ENCODE data around the gene CACNA1S.

CACNA1S gene

DNA sequence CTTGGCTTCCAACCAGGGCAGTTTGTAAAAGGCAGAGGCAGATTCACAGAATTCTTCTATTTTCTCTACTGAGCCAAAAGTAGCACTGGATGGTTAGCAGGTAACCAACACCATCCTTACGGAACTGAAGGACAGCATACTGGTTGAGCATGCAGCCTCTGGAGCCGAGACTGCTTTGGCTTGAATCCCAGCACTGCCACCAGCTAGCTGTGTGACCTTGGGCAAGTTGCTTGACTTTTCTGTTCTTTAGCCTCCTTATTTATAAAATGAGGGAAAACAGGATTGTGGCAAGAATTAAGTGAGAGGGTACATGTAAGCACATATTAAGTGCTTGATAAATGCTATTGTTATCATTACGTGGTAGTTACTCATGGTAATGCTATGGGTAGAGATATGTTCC lies 19.5 kb downstream of the CACNA1S start:
- H3K27ac ChIP-seq (ENCODE audit: low read depth, low read length): no peak overlapping the region
- no peak for TF ChIP-seq EZH2phosphoT487 (IDR thresholded peaks at IDR 0.05; ENCODE audit: borderline replicate concordance, low read length)
- TF ChIP-seq, protein P1, sequence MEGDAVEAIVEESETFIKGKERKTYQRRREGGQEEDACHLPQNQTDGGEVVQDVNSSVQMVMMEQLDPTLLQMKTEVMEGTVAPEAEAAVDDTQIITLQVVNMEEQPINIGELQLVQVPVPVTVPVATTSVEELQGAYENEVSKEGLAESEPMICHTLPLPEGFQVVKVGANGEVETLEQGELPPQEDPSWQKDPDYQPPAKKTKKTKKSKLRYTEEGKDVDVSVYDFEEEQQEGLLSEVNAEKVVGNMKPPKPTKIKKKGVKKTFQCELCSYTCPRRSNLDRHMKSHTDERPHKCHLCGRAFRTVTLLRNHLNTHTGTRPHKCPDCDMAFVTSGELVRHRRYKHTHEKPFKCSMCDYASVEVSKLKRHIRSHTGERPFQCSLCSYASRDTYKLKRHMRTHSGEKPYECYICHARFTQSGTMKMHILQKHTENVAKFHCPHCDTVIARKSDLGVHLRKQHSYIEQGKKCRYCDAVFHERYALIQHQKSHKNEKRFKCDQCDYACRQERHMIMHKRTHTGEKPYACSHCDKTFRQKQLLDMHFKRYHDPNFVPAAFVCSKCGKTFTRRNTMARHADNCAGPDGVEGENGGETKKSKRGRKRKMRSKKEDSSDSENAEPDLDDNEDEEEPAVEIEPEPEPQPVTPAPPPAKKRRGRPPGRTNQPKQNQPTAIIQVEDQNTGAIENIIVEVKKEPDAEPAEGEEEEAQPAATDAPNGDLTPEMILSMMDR (IDR thresholded peaks at IDR 0.05; ENCODE audit: low read depth, low read length, poor library complexity, severe bottlenecking): no peak
- H3K4me2 ChIP-seq (ENCODE audit: low read length): no peak overlapping the region
- H3K9me2 ChIP-seq (replicated peaks; ENCODE audit: control insufficient read depth, low read length): no peaks in the 10 kb centered on the region
- H3K4me3 ChIP-seq (ENCODE audit: low read length): no peak overlapping the region
- H3K36me3 ChIP-seq (ENCODE audit: control insufficient read depth, low read length): no peaks in the 10 kb centered on the region
- no peaks in the 10 kb centered on the region for H3F3A ChIP-seq (ENCODE audit: control insufficient read depth, insufficient read depth)
- no peaks in the 10 kb centered on the region for H3K9me3 ChIP-seq (ENCODE audit: control insufficient read depth, insufficient read depth, low read length)
- H3K79me2 ChIP-seq (ENCODE audit: control insufficient read depth, low read length): no peaks in the 10 kb centered on the region
- H4K20me1 ChIP-seq (ENCODE audit: control insufficient read depth, insufficient read depth, low read depth, low read length): no peaks in the 10 kb centered on the region
- no peaks in the 10 kb centered on the region for H3K4me1 ChIP-seq (ENCODE audit: control insufficient read depth, low read length)
- H3K27me3 ChIP-seq (ENCODE audit: control insufficient read depth, low read length): peaks cover 18% of the 10 kb centered on the region; the same call in 1 of the 2 replicates

DNA sequence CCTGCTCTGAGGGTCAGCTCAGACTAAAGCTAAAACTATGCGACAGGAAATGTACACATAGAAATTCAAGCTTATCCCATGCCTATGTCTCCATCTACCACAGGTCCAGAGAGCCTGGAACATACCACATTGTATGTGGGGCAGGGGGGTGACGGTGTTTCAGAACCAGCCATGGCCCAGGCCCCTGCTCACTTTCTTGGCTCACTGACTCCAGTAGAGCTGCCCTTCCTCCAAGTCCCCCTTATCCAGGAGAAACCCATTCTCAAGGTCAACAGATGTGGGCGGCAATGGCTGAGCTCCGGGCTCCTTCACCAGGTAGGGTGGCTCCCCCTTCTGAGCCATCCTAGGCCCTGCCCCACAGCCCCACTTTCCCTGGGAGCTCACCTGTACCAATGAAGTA lies 21.0 kb downstream of the CACNA1S start:
- TF ChIP-seq, protein P1 (IDR thresholded peaks at IDR 0.05; ENCODE audit: low read depth, low read length, poor library complexity, severe bottlenecking): no peak
- no peak for TF ChIP-seq EZH2phosphoT487 (IDR thresholded peaks at IDR 0.05; ENCODE audit: borderline replicate concordance, low read length)
- H3K4me3 ChIP-seq (ENCODE audit: low read length): no peak overlapping the region
- no peaks in the 10 kb centered on the region for H3K9me3 ChIP-seq (ENCODE audit: control insufficient read depth, insufficient read depth, low read length)
- no peaks in the 10 kb centered on the region for H3K79me2 ChIP-seq (ENCODE audit: control insufficient read depth, low read length)
- H3K4me1 ChIP-seq (ENCODE audit: control insufficient read depth, low read length): no peaks in the 10 kb centered on the region
- no peaks in the 10 kb centered on the region for H3K36me3 ChIP-seq (ENCODE audit: control insufficient read depth, low read length)
- H3K4me2 ChIP-seq (ENCODE audit: low read length): no peak overlapping the region
- H4K20me1 ChIP-seq (ENCODE audit: control insufficient read depth, insufficient read depth, low read depth, low read length): no peaks in the 10 kb centered on the region
- H3F3A ChIP-seq (ENCODE audit: control insufficient read depth, insufficient read depth): no peaks in the 10 kb centered on the region
- H3K27ac ChIP-seq (ENCODE audit: low read depth, low read length): no peak overlapping the region
- H3K9me2 ChIP-seq (replicated peaks; ENCODE audit: control insufficient read depth, low read length): no peaks in the 10 kb centered on the region
- peaks cover 20% of the 10 kb centered on the region; the same call in 1 of the 2 replicates for H3K27me3 ChIP-seq (ENCODE audit: control insufficient read depth, low read length)

DNA sequence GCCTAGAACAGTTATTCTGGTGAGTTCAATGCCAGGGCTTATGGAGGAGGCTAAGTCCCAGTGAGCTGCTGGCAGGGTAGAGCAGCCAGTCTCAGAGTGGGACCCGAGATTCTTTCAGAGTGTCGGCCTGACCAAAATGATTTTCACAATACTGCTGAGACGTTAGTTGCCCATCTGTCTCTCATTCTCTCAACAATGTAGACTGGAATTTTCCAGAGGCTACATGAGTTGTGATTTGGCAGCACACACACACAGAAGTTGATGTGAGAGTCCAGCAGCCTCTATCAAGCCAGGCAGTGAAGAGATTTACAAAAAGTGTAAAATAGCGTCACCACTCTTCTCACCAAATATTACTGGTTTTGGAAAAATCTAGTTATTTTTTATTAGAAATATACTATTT lies 21.7 kb downstream of the CACNA1S start:
- Histone ChIP-seq H3K27ac (ENCODE audit: low read depth, low read length) (no peak overlapping the region), H3K4me1 (ENCODE audit: control insufficient read depth, low read length) (no peaks in the 10 kb centered on the region), H3K4me2 (ENCODE audit: low read length) (no peak overlapping the region), H4K20me1 (ENCODE audit: control insufficient read depth, insufficient read depth, low read depth, low read length) (no peaks in the 10 kb centered on the region), H3K79me2 (ENCODE audit: control insufficient read depth, low read length) (no peaks in the 10 kb centered on the region), H3K4me3 (ENCODE audit: low read length) (no peak overlapping the region), H3K9me3 (ENCODE audit: control insufficient read depth, insufficient read depth, low read length) (no peaks in the 10 kb centered on the region), H3K9me2 (replicated peaks; ENCODE audit: control insufficient read depth, low read length) (no peaks in the 10 kb centered on the region), H3K36me3 (ENCODE audit: control insufficient read depth, low read length) (no peaks in the 10 kb centered on the region), H3F3A (ENCODE audit: control insufficient read depth, insufficient read depth) (no peaks in the 10 kb centered on the region), H3K27me3 (ENCODE audit: control insufficient read depth, low read length) (peaks cover 22% of the 10 kb centered on the region; the same call in 1 of the 2 replicates)
- TF ChIP-seq EZH2phosphoT487 (IDR thresholded peaks at IDR 0.05; ENCODE audit: borderline replicate concordance, low read length): no peak
- TF ChIP-seq, protein P1 (IDR thresholded peaks at IDR 0.05; ENCODE audit: low read depth, low read length, poor library complexity, severe bottlenecking): no peak
